A673 (cell line): Measurements from ENCODE around the gene NFS1.

Source experiments
- EZH2 ChIP-seq: fragments of 200-600 bp; sonication (generic); IDR thresholded peaks from 2 replicates; pipeline ENCODE4 v1.6.1; 2017; ENCODE audit warnings: borderline replicate concordance, low read depth, mild to moderate bottlenecking, mixed read lengths, antibody characterized with exemption, low read length; ENCODE audit not compliant: poor library complexity, severe bottlenecking
- TF ChIP-seq, protein P1 (sequence below): fragments of 300-800, 200-600 bp; sonication (generic); conservative IDR thresholded peaks from 2 replicates; pipeline ENCODE4 v1.5.1; 2017; ENCODE audit warnings: low read depth, mild to moderate bottlenecking, antibody characterized with exemption, low read length, moderate library complexity, mixed read lengths

DNA sequence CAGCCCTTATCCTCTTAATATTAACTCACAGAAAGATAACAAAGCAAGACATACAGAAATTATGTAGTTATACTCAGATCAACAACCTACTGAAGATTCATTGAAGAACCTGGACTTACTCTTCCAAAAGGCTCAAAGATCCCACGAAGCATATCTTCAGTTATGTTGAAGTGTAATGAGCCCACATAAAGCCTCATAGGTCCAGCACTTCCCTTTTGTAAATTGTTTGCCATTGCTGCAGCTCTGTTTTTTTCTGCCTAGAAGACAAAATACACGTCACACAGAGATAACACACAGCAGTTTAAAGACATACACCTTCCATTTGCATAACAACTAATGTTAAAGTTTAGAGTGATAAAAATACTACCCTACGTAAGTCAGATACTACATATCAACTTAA, 22.5 kb upstream of the NFS1 start:
- TF ChIP-seq, protein P1, sequence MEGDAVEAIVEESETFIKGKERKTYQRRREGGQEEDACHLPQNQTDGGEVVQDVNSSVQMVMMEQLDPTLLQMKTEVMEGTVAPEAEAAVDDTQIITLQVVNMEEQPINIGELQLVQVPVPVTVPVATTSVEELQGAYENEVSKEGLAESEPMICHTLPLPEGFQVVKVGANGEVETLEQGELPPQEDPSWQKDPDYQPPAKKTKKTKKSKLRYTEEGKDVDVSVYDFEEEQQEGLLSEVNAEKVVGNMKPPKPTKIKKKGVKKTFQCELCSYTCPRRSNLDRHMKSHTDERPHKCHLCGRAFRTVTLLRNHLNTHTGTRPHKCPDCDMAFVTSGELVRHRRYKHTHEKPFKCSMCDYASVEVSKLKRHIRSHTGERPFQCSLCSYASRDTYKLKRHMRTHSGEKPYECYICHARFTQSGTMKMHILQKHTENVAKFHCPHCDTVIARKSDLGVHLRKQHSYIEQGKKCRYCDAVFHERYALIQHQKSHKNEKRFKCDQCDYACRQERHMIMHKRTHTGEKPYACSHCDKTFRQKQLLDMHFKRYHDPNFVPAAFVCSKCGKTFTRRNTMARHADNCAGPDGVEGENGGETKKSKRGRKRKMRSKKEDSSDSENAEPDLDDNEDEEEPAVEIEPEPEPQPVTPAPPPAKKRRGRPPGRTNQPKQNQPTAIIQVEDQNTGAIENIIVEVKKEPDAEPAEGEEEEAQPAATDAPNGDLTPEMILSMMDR = no peak
- no peak for TF ChIP-seq EZH2
